Loucy (cell line): ENCODE data around the gene MB.

ENCODE experiments used
- CTCF ChIP-seq: fragments of 200-600 bp; sonication (generic); conservative IDR thresholded peaks from 2 replicates; pipeline ENCODE4 v1.5.1; 2014; ENCODE audit warnings: mild to moderate bottlenecking, antibody characterized with exemption, low read length
- EZH2phosphoT487 ChIP-seq: fragments of 200-600 bp; IDR thresholded peaks from 2 replicates; pipeline ENCODE4 v1.6.1; 2018; ENCODE audit warnings: antibody characterized with exemption, mild to moderate bottlenecking, moderate library complexity, borderline replicate concordance

- TF ChIP-seq CTCF = no peak
- no peak for TF ChIP-seq EZH2phosphoT487
Measured at GRCh38 chr22:35605851-35606481, 11.2 kb downstream of the MB start.
